Measurements from ENCODE around the gene DTD1. TPM values are rescaled to one million over a fixed set of nuclear protein-coding genes. Genes with fewer than 3 reads are reported as not detected.

The DTD1 gene
- total RNA-seq, 2 experiments from 2014 or later, result 18.7 to 22.4 TPM

DNA sequence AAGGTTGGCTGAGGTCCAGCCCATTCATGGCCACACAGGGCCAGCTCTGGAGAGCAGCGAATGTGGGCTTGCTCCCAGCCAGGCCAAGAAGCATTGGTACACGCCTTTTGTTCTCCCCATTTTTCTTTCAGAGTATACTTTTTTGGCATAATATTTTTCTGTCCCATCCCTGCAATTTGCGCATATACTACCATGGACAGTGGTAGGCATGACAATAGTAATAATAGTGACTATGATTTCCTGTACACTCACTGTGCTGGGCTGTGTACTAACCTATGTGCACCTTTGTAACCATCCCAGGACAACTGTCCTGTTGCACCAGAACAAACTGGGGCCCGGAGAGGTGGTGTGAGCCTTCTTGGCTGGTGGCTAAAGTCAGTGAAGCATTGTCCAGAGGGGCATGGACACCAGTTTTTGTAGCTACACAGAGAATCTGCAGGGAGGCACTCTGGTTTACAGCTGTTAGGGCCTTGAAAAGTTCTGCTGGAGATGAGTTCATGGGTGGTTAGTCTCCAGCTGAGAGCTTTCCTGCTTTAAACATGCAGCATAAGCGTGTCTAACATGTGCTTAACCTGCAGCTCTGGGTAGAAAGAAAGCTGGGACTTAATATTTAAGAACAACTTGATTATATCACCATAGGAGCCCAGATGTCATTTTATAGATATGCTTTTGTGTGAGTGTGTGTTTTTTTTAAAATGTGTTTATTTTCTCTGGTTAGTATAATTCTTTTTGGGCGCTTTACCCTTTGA is 38.2 kb downstream of the DTD1 start:
- Mint-ChIP-seq H3K4me3 (no peak overlapping the region), H3K27me3 (no peaks in the 10 kb centered on the region), H3K9me3 (no peaks in the 10 kb centered on the region), H3K36me3 (peaks cover 2% of the 10 kb centered on the region), H3K4me1 (peaks cover 2% of the 10 kb centered on the region), H3K27ac (no peak overlapping the region)
- DNase-seq, result no peak
- POLR2A ChIA-PET, result no interaction called here
- ATAC-seq (ENCODE audit: low read depth), result no peak

GRCh38 chr20:18628330-18628920 is 40.6 kb downstream of the DTD1 start:
- no peaks in the 10 kb centered on the region for H3K27me3 Mint-ChIP-seq
- no peak for DNase-seq

GRCh38 chr20:18632196-18632789 is 44.4 kb downstream of the DTD1 start:
- DNase-seq (peak; percentile 61), ATAC-seq (ENCODE audit: low read depth) (peak; percentile 93)
- Mint-ChIP-seq H3K9me3 (no peaks in the 10 kb centered on the region), H3K27me3 (no peaks in the 10 kb centered on the region), H3K4me1 (peaks cover 2% of the 10 kb centered on the region), H3K27ac (no peak overlapping the region), H3K36me3 (peaks cover 2% of the 10 kb centered on the region), H3K4me3 (no peak overlapping the region)
- POLR2A ChIA-PET, result no interaction called here

More at GRCh38 chr20:18628330-18628920, 40.6 kb downstream of the DTD1 start:
- no peak for ATAC-seq (ENCODE audit: low read depth)
- H3K9me3 Mint-ChIP-seq, result no peaks in the 10 kb centered on the region
- peaks cover 2% of the 10 kb centered on the region for H3K4me1 Mint-ChIP-seq
- no peak overlapping the region for H3K27ac Mint-ChIP-seq
- H3K36me3 Mint-ChIP-seq, result peaks cover 2% of the 10 kb centered on the region
- POLR2A ChIA-PET, result no interaction called here
- H3K4me3 Mint-ChIP-seq, result no peak overlapping the region

- Mint-ChIP-seq H3K27ac (no peak overlapping the region), H3K4me1 (no peaks in the 10 kb centered on the region), H3K36me3 (peaks cover 4% of the 10 kb centered on the region), H3K4me3 (no peak overlapping the region), H3K9me3 (no peaks in the 10 kb centered on the region), H3K27me3 (no peaks in the 10 kb centered on the region)
- DNase-seq (no peak), ATAC-seq (ENCODE audit: low read depth) (no peak)
- POLR2A ChIA-PET, result no interaction called here
Measured at GRCh38 chr20:18633411-18633810, 45.6 kb downstream of the DTD1 start.

GRCh38 chr20:18634501-18634900 is 46.6 kb downstream of the DTD1 start:
- Mint-ChIP-seq H3K36me3 (peaks cover 4% of the 10 kb centered on the region), H3K9me3 (no peaks in the 10 kb centered on the region), H3K4me1 (no peaks in the 10 kb centered on the region), H3K27me3 (no peaks in the 10 kb centered on the region), H3K4me3 (no peak overlapping the region), H3K27ac (no peak overlapping the region)
- no peak for ATAC-seq (ENCODE audit: low read depth)
- no peak for DNase-seq
- POLR2A ChIA-PET, result no interaction called here

GRCh38 chr20:18635380-18635779 is 47.5 kb downstream of the DTD1 start:
- H3K4me3 Mint-ChIP-seq, result no peak overlapping the region
- POLR2A ChIA-PET, result no interaction called here
- H3K36me3 Mint-ChIP-seq, result peaks cover 4% of the 10 kb centered on the region
- no peak overlapping the region for H3K27ac Mint-ChIP-seq
- DNase-seq, result no peak
- H3K9me3 Mint-ChIP-seq, result no peaks in the 10 kb centered on the region
- no peaks in the 10 kb centered on the region for H3K4me1 Mint-ChIP-seq
- ATAC-seq (ENCODE audit: low read depth), result no peak
- H3K27me3 Mint-ChIP-seq, result no peaks in the 10 kb centered on the region

DNA sequence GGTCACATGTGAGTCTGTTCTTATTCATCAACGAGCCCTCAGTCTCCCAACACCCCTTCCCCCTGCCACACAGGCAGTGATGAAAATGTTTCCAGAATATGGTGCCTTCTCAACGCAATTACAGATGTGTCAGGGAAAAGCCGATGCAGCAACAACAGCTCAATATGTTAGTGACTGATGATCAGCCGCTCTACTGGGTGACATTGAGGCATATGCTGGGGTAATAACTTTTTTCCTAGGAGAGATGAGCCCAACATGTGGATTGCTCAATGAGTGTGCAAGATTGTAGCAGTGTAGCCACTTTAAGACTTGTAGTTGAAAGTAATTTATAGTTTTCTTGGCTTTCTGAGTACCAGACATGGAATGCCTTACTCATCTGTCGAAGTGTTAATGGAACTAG is 49.4 kb downstream of the DTD1 start:
- Mint-ChIP-seq H3K9me3 (no peaks in the 10 kb centered on the region), H3K4me3 (no peak overlapping the region), H3K27ac (no peak overlapping the region), H3K36me3 (peaks cover 4% of the 10 kb centered on the region), H3K27me3 (no peaks in the 10 kb centered on the region), H3K4me1 (no peaks in the 10 kb centered on the region)
- POLR2A ChIA-PET, result no interaction called here
- no peak for DNase-seq
- no peak for ATAC-seq (ENCODE audit: low read depth)

DNA sequence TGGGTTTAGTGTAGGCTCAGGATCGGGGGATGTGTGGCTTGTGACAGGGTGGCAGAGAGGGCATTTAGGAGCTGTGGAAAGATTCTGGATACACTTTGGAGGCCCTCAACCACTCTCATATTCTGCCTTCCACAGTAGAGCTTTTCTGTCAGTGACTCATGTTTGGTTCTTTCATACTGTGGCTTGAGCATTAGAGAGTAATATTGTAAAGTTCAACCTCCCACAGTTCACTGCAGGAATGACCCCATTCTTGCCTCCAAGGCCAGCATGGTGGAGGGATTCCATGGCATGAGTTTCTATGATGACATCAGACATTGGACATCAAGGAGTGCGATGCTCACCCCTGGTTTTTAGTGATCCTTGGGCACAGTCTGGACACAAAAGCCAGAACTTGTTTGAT is 50.9 kb downstream of the DTD1 start:
- no peaks in the 10 kb centered on the region for H3K27me3 Mint-ChIP-seq
- H3K4me1 Mint-ChIP-seq, result no peaks in the 10 kb centered on the region
- DNase-seq (no peak), ATAC-seq (ENCODE audit: low read depth) (no peak)
- no peaks in the 10 kb centered on the region for H3K9me3 Mint-ChIP-seq
- peaks cover 4% of the 10 kb centered on the region for H3K36me3 Mint-ChIP-seq
- no peak overlapping the region for H3K4me3 Mint-ChIP-seq
- POLR2A ChIA-PET, result no interaction called here
- no peak overlapping the region for H3K27ac Mint-ChIP-seq

GRCh38 chr20:18639501-18639979 is 51.7 kb downstream of the DTD1 start:
- Mint-ChIP-seq H3K4me1 (no peaks in the 10 kb centered on the region), H3K27ac (no peak overlapping the region), H3K36me3 (peaks cover 4% of the 10 kb centered on the region), H3K9me3 (no peaks in the 10 kb centered on the region), H3K27me3 (no peaks in the 10 kb centered on the region), H3K4me3 (no peak overlapping the region)
- ATAC-seq (ENCODE audit: low read depth) (no peak), DNase-seq (no peak)
- POLR2A ChIA-PET, result no interaction called here

DNA sequence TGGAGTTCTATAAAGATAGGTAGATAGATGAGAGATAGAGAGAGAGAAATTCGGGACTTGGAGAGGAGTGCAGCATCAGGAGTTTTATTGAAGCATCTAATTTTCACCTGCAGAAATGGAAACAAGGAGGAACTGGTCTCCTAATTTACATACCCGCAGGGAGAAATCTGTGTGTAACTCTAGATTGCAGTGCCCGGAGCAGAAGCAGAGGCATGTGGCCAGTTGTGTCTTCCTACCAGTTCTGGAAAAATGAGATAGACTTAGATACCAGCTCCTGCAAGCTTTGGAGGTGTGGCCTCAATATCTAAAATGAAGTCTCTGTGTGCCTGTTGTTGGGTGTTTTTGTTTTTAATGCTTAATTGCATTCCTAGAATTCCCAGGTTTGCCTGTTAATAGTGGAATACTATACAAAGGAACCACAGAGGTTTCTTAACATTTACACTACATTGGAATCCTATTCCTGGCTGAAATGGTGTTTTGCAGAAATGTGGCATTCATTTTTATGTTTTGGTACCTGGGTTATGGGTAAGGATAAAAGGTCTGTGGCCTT is 57.4 kb downstream of the DTD1 start:
- POLR2A ChIA-PET, result no interaction called here
- ATAC-seq (ENCODE audit: low read depth) (no peak), DNase-seq (no peak)
- no peaks in the 10 kb centered on the region for H3K9me3 Mint-ChIP-seq
- no peaks in the 10 kb centered on the region for H3K27me3 Mint-ChIP-seq
- no peak overlapping the region for H3K27ac Mint-ChIP-seq
- H3K4me1 Mint-ChIP-seq, result peaks cover 3% of the 10 kb centered on the region
- no peak overlapping the region for H3K4me3 Mint-ChIP-seq
- H3K36me3 Mint-ChIP-seq, result no peaks in the 10 kb centered on the region

DNA sequence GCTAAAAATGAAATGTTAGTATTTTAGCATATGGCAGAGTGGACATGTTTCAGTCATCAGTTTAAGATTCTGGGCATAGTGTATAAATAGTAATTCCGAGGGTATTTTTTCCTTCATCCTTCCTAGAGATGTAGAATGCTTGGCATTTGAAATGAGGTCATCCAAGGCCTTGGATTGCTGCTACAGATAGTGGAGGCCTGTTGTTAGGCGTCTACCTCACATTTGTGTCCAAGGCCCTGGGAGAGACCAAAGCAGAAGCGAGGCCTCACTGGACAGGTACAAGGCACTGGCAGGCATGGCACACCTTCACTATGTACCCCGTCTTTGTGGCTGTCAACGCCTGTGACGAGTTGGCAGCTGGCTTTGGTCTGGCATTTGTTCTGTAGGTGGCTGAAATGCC is 58.0 kb downstream of the DTD1 start:
- Mint-ChIP-seq H3K9me3 (no peaks in the 10 kb centered on the region), H3K4me3 (no peak overlapping the region), H3K36me3 (no peaks in the 10 kb centered on the region), H3K27ac (no peak overlapping the region), H3K4me1 (peaks cover 3% of the 10 kb centered on the region), H3K27me3 (no peaks in the 10 kb centered on the region)
- ATAC-seq (ENCODE audit: low read depth) (no peak), DNase-seq (no peak)
- POLR2A ChIA-PET, result no interaction called here

DNA sequence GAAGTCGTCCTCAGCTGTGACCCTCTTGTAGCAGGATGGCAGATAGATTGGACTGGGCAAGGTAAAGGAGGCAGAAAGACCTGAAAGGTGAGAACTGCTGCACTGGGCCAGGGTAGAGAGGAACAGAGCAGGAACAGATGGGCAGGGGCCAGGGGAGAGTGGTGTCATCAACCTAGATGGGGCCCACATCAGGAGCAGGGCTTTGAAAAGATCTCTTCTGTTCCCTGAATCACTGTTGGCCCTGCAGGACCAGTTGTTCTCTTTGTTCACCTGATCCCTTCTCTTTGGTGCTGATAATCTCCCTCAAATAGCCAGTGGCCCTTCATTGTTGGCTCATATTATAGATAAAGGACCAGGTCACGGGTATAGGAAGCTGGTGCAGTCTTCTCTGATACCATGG is 59.9 kb downstream of the DTD1 start:
- no peak for ATAC-seq (ENCODE audit: low read depth)
- H3K4me3 Mint-ChIP-seq, result no peak overlapping the region

DNA sequence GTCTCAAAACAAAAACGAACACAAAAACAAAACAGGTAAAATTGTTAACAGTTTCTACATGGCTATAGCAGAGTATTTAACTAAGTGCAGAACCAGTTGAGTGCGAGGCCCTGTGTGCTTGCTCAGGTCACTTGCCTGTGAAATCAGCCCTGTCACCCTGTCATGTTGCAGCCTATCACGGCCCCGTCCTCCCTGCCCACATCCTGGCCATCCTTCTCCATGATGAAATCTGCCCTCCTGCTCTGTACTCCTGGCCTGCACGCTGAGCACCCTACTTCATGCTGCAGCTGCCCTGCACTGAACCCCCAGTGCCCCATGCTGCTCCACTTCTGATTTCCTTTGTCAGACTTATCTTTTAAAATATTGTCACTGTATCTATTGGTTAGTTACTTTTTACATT is 62.4 kb downstream of the DTD1 start:
- ATAC-seq (ENCODE audit: low read depth) (no peak), DNase-seq (no peak)
- Mint-ChIP-seq H3K4me3 (no peak overlapping the region), H3K27me3 (no peaks in the 10 kb centered on the region), H3K36me3 (no peaks in the 10 kb centered on the region), H3K27ac (no peak overlapping the region), H3K4me1 (peaks cover 3% of the 10 kb centered on the region), H3K9me3 (no peaks in the 10 kb centered on the region)
- POLR2A ChIA-PET, result no interaction called here

More for the DNA sequence above, 59.9 kb downstream of the DTD1 start:
- no peak for DNase-seq
- Mint-ChIP-seq H3K4me1 (peaks cover 3% of the 10 kb centered on the region), H3K9me3 (no peaks in the 10 kb centered on the region), H3K27ac (no peak overlapping the region), H3K36me3 (no peaks in the 10 kb centered on the region), H3K27me3 (no peaks in the 10 kb centered on the region)
- POLR2A ChIA-PET, result no interaction called here
